Prostate gland (tissue), 2 donors: ENCODE measurements around the gene FABP6.

Experiments
- CTCF ChIP-seq, 4 experiments: fragments of 200-600 bp in 2 of 4; fragments of 450-650 bp in 2 of 4; sonication (generic) in 2 of 4; IDR thresholded peaks; 1 replicate in 3 of 4; 2 replicates in 1 of 4; pipeline ENCODE4 v1.5.1; 2016 to 2019; ENCODE audit warnings: antibody characterized with exemption in 4 of 4, mild to moderate bottlenecking in 2 of 4, moderate library complexity in 2 of 4
- POLR2A ChIP-seq: fragments of 450-650 bp; IDR thresholded peaks from one replicate; pipeline ENCODE4 v1.6.1; 2016; ENCODE audit warnings: antibody characterized with exemption, mild to moderate bottlenecking
- POLR2AphosphoS5 ChIP-seq: sonication (generic); formaldehyde crosslinking; IDR thresholded peaks from one replicate; pipeline ENCODE4 v1.6.1; 2017; ENCODE audit warnings: antibody characterized with exemption

DNA sequence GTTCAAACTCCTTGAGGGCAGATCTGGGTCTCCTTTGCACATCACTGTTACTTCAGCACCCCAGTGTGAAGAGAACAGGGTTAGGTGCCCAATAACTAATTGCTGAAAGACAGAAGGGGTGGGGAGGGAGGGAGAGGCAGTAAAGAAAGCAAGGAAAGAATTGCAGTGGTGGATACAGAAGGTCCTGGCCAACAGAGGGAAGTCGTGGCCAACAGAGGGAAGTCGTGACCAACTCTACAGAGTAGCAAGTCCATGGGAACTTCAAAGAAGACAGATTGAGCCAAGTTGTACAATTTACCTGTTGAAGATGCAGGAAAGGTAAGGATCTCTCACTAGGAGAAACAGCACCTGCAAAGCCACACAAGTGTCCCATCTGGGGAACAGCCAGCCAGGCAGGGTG is 56.0 kb downstream of the FABP6 start:
- TF ChIP-seq CTCF (IDR thresholded peaks at IDR 0.05) (no peak), POLR2A (no peak), POLR2AphosphoS5 (no peak)
